IPS DF 4.7 (cell line): ENCODE measurements around the gene ARHGAP18.

Experiments
- DNase-seq: peaks from one replicate; pipeline ENCODE4 v3.0.0-alpha.2; 2013; ENCODE audit warnings: low spot score; ENCODE audit errors: extremely low read depth

The ARHGAP18 gene

DNA sequence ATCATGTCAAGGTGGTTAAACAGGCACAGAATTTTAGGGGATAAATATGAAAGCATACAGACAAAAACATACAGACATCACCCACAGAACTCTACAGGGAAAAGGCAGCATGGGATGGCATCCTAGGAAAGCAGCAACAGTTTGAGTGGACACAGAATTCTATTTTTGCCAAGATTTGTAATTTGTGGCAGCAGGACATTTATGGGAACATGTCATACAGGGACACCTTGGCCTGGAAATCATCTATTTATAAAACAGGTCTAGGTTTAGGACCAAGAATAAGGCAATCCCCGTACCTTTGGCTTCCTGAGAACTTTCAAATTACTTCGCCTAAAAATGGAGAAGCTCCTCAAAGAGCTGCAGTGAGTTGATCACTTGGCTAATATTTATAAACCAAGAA, 17.5 kb downstream of the ARHGAP18 start:
- no peak for DNase-seq

DNA sequence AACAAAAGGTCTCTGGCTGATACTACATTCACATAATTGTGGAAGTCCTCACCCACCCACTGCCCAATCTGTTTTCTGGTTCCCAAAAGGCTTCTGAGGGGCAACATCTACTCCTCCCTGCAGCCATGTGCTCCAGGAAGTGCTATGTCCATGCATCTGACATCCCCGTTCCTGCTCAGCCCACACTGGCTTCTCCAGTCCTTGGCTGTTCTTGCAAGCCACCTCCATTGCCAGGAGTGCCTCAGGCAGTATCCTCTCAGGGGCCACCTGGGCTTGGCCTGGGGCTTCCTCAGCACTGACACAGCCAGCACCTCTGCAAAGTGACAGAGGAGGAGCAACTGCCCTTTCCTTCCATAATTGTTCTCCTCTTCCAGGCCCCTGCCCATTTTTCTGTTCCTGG, 18.3 kb downstream of the ARHGAP18 start:
- no peak for DNase-seq

- DNase-seq, result no peak
These were observed 18.8 kb downstream of the ARHGAP18 start for GRCh38 chr6:129691043-129691640.

- no peak for DNase-seq
These were observed 22.9 kb downstream of the ARHGAP18 start for GRCh38 chr6:129686941-129687627.

- no peak for DNase-seq
These were observed 24.3 kb downstream of the ARHGAP18 start for GRCh38 chr6:129685662-129686031.

DNA sequence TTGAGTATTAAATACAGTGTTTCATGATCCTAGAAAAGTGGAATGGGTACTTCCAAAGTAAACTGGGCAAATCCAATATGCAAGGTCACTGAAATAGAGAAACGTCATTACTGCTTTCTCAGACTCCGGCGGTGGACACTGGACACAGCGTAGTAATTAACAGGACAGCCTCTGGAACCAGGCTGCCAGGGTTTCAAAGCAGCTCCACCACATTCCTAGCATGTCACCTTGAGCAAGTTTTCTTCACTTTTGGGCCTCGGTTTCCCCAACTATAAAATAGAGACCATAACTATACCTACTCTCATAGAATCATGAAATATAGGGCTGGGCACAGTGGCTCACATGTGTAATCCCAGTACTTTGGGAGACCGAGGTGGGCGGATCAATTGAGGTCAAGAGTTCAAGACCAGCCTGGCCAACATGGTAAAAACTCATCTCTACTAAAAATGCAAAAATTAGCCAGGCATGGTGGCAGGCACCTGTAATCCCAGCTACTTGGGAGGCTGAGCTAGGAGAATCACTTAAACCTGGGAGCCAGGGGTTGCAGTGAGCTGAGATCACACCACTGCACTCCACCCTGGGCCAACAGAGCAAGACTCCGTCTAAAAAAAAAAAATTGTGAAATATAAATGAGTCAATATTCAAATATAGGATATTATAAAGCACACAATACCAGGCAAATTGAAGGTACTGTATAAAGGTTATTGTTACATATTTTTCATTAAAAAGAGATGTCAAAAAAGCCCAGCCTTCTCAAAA, 24.9 kb downstream of the ARHGAP18 start:
- no peak for DNase-seq

DNA sequence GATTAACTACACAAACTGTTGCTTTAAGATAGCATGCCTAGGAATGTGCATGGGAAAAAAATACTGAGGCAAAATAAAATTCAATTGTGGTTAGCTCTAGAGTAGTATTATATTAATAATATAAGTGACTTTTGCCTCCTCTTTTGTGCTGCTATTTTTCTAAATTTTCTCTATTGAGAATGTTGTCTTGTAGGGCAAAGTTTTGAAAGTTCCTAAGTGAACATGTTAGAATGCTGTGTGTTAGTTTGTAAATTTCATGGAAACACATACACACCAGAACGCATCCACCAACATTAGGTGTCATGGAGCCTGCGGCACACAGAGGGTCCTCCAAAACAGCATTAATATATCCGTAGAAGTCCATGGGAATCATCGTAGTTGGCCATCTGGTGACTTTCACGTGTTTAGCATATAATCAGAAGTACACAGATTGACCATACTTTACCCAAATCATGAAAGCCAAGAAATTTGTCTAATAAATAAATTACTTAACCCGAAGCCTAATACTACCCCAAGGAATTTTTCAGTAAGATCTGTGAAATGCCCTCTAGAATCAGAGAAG, 25.6 kb downstream of the ARHGAP18 start:
- no peak for DNase-seq

DNA sequence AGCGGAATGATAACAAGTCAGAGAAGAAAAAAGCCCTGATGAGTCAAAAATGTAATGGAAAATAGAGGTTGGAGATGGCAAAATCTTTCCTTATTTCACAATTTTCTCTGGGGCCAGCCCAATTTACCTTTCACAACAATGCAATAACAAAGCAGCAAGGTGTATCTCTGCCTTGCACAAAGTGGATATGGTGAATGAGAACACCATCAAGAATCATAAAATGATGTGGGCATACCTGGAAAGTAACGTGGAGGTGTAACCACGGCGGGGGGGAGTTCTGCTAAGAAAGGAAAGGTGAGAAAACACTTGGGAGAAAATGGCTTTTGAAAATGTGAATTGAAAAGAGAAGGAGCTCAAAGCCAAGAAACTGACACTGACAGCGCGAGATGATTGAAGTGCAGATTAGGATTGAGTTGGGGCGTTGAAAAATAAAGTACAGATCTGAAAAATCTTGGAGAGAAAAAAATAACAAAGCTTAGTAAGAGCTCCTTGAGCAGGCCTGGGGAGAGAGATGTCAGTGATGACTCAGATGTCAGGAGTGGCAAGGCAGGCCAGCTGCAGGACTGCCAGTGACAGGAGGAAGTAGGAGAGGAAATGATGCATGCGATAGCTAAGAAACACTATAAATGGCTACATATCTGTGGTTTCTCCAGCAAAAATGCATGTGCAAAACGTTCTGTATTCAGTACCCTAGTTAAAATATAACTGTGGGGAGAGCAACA, 26.2 kb downstream of the ARHGAP18 start:
- no peak for DNase-seq

DNA sequence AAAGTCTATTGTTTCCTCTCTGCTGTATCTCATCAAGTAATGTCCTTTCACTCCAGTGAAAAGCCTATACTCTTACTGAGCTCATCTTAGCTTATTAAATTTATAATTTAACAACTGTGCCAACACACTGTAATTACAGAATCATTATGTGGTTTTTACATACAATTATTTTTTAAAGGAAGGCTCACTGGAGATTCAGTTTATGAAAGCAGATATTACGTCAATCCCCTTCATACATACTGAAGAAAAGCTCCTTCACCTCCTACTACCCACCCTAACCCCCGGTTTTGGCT, 28.1 kb downstream of the ARHGAP18 start:
- DNase-seq, result no peak

- no peak for DNase-seq
These were observed 29.3 kb downstream of the ARHGAP18 start for GRCh38 chr6:129680633-129681032.

DNA sequence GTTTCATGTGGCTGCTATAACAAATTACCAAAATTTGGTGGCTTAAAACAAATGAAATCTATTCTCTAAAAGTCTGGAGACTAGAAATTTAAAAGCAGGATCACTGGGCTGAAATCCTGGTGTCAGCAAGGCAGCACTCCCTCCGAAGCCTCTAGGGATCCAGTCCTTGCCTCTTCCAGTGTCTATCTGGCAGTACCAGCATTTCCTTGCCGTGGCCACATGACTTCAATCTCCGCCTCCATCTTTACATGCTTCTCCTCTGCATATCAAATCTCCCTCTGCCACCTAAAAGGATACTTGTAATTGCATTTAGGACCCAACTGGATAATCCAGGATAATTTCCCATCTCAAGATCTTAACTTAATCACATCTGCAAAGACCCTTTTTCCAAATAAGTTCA, 30.2 kb downstream of the ARHGAP18 start:
- DNase-seq, result no peak

- DNase-seq, result no peak
These were observed 30.7 kb downstream of the ARHGAP18 start for GRCh38 chr6:129679275-129679674.

GRCh38 chr6:129678463-129678862, 31.5 kb downstream of the ARHGAP18 start:
- no peak for DNase-seq

- no peak for DNase-seq
These were observed 32.2 kb downstream of the ARHGAP18 start for GRCh38 chr6:129677620-129678325.

DNA sequence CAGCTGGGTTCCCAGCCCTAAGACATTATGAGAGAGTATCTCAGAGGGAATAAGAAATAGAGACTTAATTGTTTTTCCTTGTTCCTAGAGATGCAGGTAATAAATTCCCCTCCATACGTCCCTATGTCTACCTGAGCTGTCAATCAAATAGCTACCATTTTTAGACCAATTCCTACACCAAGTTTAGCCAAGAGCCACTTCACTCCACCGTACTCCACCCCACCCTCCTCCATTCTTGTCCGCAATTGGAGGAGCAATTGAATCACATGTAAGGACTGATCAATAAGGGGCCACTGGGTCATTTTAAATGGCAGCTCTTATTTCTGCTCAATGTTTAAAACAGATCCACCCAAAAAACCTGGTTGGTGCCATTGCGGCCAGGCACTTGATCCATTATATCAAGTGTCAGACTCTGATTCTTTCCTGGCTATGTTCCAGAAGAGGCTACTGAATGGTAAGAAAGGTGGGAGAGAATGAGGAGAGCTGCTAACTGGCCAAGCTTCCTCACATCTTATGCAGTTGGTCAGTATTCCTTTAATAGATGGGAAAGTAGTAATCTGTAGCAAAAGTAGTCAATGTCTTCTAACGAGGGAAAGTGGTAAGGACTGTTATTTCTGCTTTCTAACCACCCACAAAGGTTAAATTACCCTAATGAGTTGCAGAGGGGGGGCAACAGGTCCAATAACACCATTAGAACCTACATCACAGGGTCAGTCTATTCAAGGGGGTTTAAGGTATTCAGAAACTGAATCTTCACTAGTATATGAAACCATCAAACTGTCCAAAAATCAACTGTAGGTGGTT, 34.1 kb downstream of the ARHGAP18 start:
- no peak for DNase-seq

GRCh38 chr6:129673748-129674147, 36.2 kb downstream of the ARHGAP18 start:
- DNase-seq, result no peak

GRCh38 chr6:129672881-129673631, 36.9 kb downstream of the ARHGAP18 start:
- DNase-seq, result no peak

DNA sequence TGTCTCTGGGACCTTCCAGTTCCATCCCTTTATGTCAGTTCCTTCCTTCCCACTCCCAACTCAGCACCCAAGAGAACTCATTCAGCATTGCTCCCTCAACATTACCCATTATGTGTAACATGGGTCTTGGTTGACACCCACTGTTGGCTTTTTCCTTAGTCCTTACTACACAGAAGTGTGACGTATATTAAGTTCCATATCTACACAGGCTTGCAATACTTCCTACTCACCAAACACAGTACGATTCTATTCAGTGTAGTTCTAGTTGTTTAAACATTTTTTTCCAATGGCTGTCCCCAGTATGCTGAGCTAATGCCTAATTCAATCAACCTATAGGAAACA, 37.7 kb downstream of the ARHGAP18 start:
- no peak for DNase-seq

DNA sequence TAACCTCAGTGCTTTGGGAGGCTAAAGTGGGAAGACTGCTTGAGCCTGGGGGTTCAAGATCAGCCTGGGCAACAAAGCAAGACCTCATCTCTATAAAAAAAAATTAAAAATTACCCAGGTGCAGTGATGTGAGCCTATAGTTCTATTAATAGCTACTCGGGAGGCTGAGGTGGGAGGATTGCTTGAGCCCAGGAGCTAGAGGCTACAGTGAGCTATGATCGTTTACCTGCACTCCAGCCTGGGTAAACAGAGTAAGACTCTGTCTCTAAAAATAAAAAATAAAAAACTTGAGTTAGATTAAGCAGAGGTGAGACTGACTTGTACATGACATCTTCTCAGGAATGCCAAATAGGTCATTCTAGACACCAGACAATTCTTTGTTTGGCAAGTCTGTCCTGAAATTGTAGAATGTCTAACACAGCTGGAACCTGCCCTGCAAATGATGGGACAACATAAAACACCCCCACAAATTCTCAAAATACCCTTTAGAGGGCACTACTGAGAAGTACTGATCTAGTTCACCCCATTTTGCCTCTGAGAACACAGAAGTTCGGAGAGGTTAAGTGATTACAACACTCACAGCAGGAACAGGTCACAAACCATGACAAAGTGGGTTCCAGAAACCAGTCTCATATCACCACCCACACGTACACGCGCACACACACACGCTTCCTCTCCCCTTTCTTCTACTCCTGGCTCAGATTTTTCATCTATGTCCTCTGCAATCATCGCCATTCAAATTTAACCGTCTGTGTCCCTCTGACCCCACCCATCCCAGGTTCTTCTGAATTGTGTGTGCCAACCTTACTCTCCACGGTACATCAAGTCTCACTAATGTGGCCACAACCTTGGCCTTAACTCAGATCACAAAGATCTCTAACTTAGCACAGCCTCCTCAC, 38.3 kb downstream of the ARHGAP18 start:
- no peak for DNase-seq
